Measurements from ENCODE around the gene MATR3.
"Not testable (repeated sequence)": the region's sequence is repeated elsewhere in the genome, so short reads cannot be mapped to it uniquely, and the experiment has no call there.

Gene MATR3

GRCh38 chr5:139301808-139302499 lies 8.4 kb downstream of the MATR3 start:
- DNase-seq = no peak

- DNase-seq = no peak
Measured at GRCh38 chr5:139304391-139305324, 11.1 kb downstream of the MATR3 start.

- DNase-seq = no peak
Measured at GRCh38 chr5:139306197-139306596, 12.7 kb downstream of the MATR3 start.

- no peak for DNase-seq
Measured at GRCh38 chr5:139306628-139307379, 13.3 kb downstream of the MATR3 start.

- no peak for DNase-seq
Measured at GRCh38 chr5:139308797-139309196, 15.3 kb downstream of the MATR3 start.

GRCh38 chr5:139310715-139311186 lies 17.2 kb downstream of the MATR3 start:
- DNase-seq = not testable (repeated sequence)

GRCh38 chr5:139312075-139312474 lies 18.5 kb downstream of the MATR3 start:
- no peak for DNase-seq

GRCh38 chr5:139314276-139314675 lies 20.7 kb downstream of the MATR3 start:
- no peak for DNase-seq

- DNase-seq = no peak
Measured at GRCh38 chr5:139315056-139315615, 21.6 kb downstream of the MATR3 start.

- DNase-seq = no peak
Measured at GRCh38 chr5:139335811-139336210, 42.3 kb downstream of the MATR3 start.

GRCh38 chr5:139340051-139340450 lies 46.5 kb downstream of the MATR3 start:
- DNase-seq = no peak

- no peak for DNase-seq
Measured at GRCh38 chr5:139341187-139341688, 47.7 kb downstream of the MATR3 start.

- DNase-seq = peak; percentile 94 to 98
Measured at GRCh38 chr5:139341689-139342422, 48.3 kb downstream of the MATR3 start, which contains the start of gene PAIP2. Gene PAIP2, plus strand, starts transcription at chr5:139341854. Its CDS starts 21,931 bp downstream, at chr5:139363785.

GRCh38 chr5:139342423-139342723 lies 48.8 kb downstream of the MATR3 start:
- DNase-seq = no peak

GRCh38 chr5:139343476-139343875 lies 49.9 kb downstream of the MATR3 start:
- DNase-seq = no peak

GRCh38 chr5:139344177-139344576 lies 50.6 kb downstream of the MATR3 start:
- DNase-seq = no peak

- DNase-seq = not testable (repeated sequence)
Measured at GRCh38 chr5:139345442-139345841, 51.9 kb downstream of the MATR3 start.

- DNase-seq = not testable (repeated sequence)
Measured at GRCh38 chr5:139347863-139348262, 54.3 kb downstream of the MATR3 start.

GRCh38 chr5:139354186-139354585 lies 60.6 kb downstream of the MATR3 start:
- no peak for DNase-seq

GRCh38 chr5:139355900-139356299 lies 62.4 kb downstream of the MATR3 start:
- DNase-seq = not testable (repeated sequence)

GRCh38 chr5:139358064-139358463 lies 64.5 kb downstream of the MATR3 start:
- no peak for DNase-seq

- no peak for DNase-seq
Measured at GRCh38 chr5:139360384-139360783, 66.8 kb downstream of the MATR3 start.
